Progenitor cell of endocrine pancreas (in vitro differentiated cells): ENCODE measurements around the gene ARHGEF16. TPM values are rescaled to one million over a fixed set of nuclear protein-coding genes. Genes with fewer than 3 reads are reported as not detected.

Experiments
- DNase-seq: peaks from one replicate; pipeline ENCODE4 v3.0.0; 2021; ENCODE audit warnings: low spot score; ENCODE audit not compliant: unreplicated experiment
- H3K27ac Mint-ChIP-seq: 2 replicates; pipeline ENCODE4 v1.8.0; 2021; ENCODE audit warnings: mild to moderate bottlenecking, moderate library complexity, mixed read lengths
- H3K27me3 Mint-ChIP-seq: 2 replicates; pipeline ENCODE4 v1.8.0; 2021; ENCODE audit warnings: mixed read lengths
- H3K36me3 Mint-ChIP-seq: 2 replicates; pipeline ENCODE4 v1.8.0; 2022; ENCODE audit warnings: mixed read lengths; ENCODE audit not compliant: insufficient read depth
- H3K4me1 Mint-ChIP-seq: 2 replicates; pipeline ENCODE4 v1.8.0; 2021; ENCODE audit warnings: low read depth, mixed read lengths
- H3K4me3 Mint-ChIP-seq: 2 replicates; pipeline ENCODE4 v1.8.0; 2021; ENCODE audit warnings: low read depth, mild to moderate bottlenecking, moderate library complexity, mixed read lengths
- H3K9me3 Mint-ChIP-seq: 2 replicates; pipeline ENCODE4 v1.8.0; 2021; ENCODE audit warnings: low read depth, mixed read lengths
- total RNA-seq: library from RNA; stranded (reverse); gene quantifications from 2 replicates; pipeline ENCODE4 v1.2.1, GENCODE V29; 2021
- TF ChIP-seq, protein P1 (sequence below): fragments of 200-600 bp; sonication (generic); IDR thresholded peaks from one replicate; pipeline ENCODE4 v1.5.0; 2021; ENCODE audit warnings: antibody characterized with exemption, mild to moderate bottlenecking; ENCODE audit not compliant: unreplicated experiment

ARHGEF16 gene
- total RNA-seq, 1 donor from 2014 or later: 63.6 TPM

DNA sequence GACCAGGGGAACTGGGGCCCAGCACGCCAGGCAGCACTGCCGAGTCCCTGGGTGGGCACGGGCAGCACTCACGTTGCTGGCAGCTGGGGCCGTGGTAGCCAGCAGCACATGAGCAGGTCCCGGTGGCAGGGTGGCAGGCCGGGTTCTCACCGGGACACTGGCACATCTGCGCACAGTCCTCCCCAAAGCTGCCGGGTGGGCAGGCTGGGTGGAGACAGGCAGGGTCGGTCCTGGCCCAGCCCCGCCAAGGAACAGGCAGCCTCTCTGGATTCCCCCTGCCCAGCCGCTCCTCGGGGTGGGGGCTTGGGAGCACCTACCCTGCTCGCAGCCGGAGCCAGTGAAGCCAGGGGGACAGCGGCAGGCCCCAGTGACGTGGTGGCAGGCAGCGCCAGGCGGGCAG is 42.5 kb downstream of the ARHGEF16 start:
- no peak for DNase-seq
- Mint-ChIP-seq H3K27ac (no peak overlapping the region), H3K4me3 (no peak overlapping the region)

GRCh38 chr1:3497521-3497920 is 43.1 kb downstream of the ARHGEF16 start:
- Mint-ChIP-seq H3K4me3 (no peak overlapping the region), H3K4me1 (no peaks in the 10 kb centered on the region), H3K9me3 (no peaks in the 10 kb centered on the region), H3K36me3 (no peaks in the 10 kb centered on the region), H3K27ac (no peak overlapping the region), H3K27me3 (no peaks in the 10 kb centered on the region)
- TF ChIP-seq, protein P1, sequence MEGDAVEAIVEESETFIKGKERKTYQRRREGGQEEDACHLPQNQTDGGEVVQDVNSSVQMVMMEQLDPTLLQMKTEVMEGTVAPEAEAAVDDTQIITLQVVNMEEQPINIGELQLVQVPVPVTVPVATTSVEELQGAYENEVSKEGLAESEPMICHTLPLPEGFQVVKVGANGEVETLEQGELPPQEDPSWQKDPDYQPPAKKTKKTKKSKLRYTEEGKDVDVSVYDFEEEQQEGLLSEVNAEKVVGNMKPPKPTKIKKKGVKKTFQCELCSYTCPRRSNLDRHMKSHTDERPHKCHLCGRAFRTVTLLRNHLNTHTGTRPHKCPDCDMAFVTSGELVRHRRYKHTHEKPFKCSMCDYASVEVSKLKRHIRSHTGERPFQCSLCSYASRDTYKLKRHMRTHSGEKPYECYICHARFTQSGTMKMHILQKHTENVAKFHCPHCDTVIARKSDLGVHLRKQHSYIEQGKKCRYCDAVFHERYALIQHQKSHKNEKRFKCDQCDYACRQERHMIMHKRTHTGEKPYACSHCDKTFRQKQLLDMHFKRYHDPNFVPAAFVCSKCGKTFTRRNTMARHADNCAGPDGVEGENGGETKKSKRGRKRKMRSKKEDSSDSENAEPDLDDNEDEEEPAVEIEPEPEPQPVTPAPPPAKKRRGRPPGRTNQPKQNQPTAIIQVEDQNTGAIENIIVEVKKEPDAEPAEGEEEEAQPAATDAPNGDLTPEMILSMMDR: no peak
- no peak for DNase-seq

More for the DNA sequence above, 42.5 kb downstream of the ARHGEF16 start:
- H3K36me3 Mint-ChIP-seq: no peaks in the 10 kb centered on the region
- no peaks in the 10 kb centered on the region for H3K4me1 Mint-ChIP-seq
- H3K9me3 Mint-ChIP-seq: no peaks in the 10 kb centered on the region
- no peaks in the 10 kb centered on the region for H3K27me3 Mint-ChIP-seq
- TF ChIP-seq, protein P1: no peak

GRCh38 chr1:3498246-3498930 is 43.9 kb downstream of the ARHGEF16 start:
- no peak for DNase-seq
- no peaks in the 10 kb centered on the region for H3K27me3 Mint-ChIP-seq
- no peak overlapping the region for H3K27ac Mint-ChIP-seq
- H3K9me3 Mint-ChIP-seq: no peaks in the 10 kb centered on the region
- no peak overlapping the region for H3K4me3 Mint-ChIP-seq
- no peaks in the 10 kb centered on the region for H3K4me1 Mint-ChIP-seq
- H3K36me3 Mint-ChIP-seq: no peaks in the 10 kb centered on the region
- TF ChIP-seq, protein P1: no peak

DNA sequence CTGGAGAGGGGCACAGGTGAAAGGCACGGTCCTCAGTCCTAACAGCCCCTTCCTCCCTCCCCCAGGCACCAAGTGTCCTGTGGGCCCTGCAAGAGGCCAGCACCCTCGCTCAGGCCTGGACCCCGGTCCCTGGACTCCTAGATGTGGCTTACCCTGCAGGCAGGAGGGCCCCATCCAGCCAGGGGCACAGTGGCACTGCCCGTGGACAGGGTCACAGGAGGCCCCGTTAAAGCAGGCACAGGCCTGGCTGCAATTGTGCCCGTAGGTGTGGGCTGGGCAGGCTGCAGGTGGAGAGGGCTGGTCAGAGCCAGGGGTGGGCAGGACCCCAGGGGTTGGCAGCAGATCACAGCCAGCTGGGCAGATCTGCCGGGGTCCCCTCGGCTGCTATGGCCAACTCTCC is 44.5 kb downstream of the ARHGEF16 start:
- no peaks in the 10 kb centered on the region for H3K4me1 Mint-ChIP-seq
- no peak for DNase-seq
- H3K4me3 Mint-ChIP-seq: no peak overlapping the region
- no peaks in the 10 kb centered on the region for H3K27me3 Mint-ChIP-seq
- no peaks in the 10 kb centered on the region for H3K36me3 Mint-ChIP-seq
- TF ChIP-seq, protein P1: no peak
- H3K27ac Mint-ChIP-seq: no peak overlapping the region
- no peaks in the 10 kb centered on the region for H3K9me3 Mint-ChIP-seq

DNA sequence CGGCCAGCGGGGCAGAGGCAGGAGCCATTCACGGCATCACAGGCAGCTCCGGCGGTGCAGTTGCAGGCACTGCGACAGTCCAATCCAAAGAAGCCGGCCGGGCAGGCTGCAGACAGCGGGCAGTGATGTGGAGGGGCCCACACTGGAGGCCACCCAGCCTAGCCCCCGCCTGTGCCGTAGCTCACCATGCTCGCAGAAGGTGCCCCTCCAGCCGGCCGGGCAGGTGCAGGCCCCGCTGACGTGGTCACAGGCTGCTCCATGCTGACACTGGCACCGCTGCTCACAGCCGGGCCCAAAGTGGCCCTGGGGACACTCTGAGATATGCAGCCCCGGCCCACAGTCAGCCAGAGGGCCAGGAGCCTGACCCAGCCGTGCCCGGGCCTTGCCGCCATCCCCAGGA is 45.1 kb downstream of the ARHGEF16 start:
- DNase-seq: no peak
- H3K4me3 Mint-ChIP-seq: no peak overlapping the region
- no peaks in the 10 kb centered on the region for H3K4me1 Mint-ChIP-seq
- H3K9me3 Mint-ChIP-seq: no peaks in the 10 kb centered on the region
- TF ChIP-seq, protein P1: no peak
- H3K36me3 Mint-ChIP-seq: no peaks in the 10 kb centered on the region
- H3K27me3 Mint-ChIP-seq: no peaks in the 10 kb centered on the region
- no peak overlapping the region for H3K27ac Mint-ChIP-seq
